WTC11 (cell line): ENCODE data around the gene TBX15. TPM values are rescaled to one million over a fixed set of nuclear protein-coding genes. Genes with fewer than 3 reads are reported as not detected.

ENCODE experiments used
- ATAC-seq: fragments of 200-7000 bp; cut with Tn5 transposase; 2 replicates; pipeline ENCODE4 v1.10.0; 2021; ENCODE audit warnings: mild to moderate bottlenecking, moderate library complexity
- CTCF ChIA-PET: fragments of 300-600 bp; sonication (Branson Sonifier 250); formaldehyde crosslinking; loops from one replicate; lab custom pipeline; 2021; ENCODE audit warnings: antibody characterized with exemption; lab: Charles Lee
- POLR2A ChIA-PET: fragments of 350-600 bp; sonication (Branson Sonifier 250); formaldehyde crosslinking; loops from one replicate; lab custom pipeline; 2021; ENCODE audit warnings: antibody characterized with exemption; lab: Charles Lee
- DNase-seq: peaks from one replicate; pipeline ENCODE4 v3.0.0; 2021; ENCODE audit warnings: low spot score
- H3K27ac Mint-ChIP-seq: 2 replicates; pipeline ENCODE4 v1.8.0; 2021; ENCODE audit warnings: mixed read lengths
- H3K27me3 Mint-ChIP-seq: 2 replicates; pipeline ENCODE4 v1.8.0; 2021; ENCODE audit warnings: low read depth, mild to moderate bottlenecking, moderate library complexity, mixed read lengths
- H3K36me3 Mint-ChIP-seq: 2 replicates; pipeline ENCODE4 v1.8.0; 2021; ENCODE audit warnings: mixed read lengths
- H3K4me1 Mint-ChIP-seq: 2 replicates; pipeline ENCODE4 v1.8.0; 2022; ENCODE audit warnings: mixed read lengths
- H3K4me3 Mint-ChIP-seq: 2 replicates; pipeline ENCODE4 v1.8.0; 2021; ENCODE audit warnings: mild to moderate bottlenecking, moderate library complexity, mixed read lengths
- H3K9me3 Mint-ChIP-seq: 2 replicates; pipeline ENCODE4 v1.8.0; 2021; ENCODE audit warnings: mixed read lengths
- CREB1 ChIP-seq: sonication (generic); formaldehyde crosslinking; IDR thresholded peaks from 2 replicates; pipeline ENCODE4 v1.8.0; 2023; ENCODE audit warnings: mild to moderate bottlenecking, missing genetic modification reagents
- ETV6 ChIP-seq: sonication (generic); formaldehyde crosslinking; IDR thresholded peaks from 2 replicates; pipeline ENCODE4 v1.8.1; 2022; ENCODE audit warnings: mild to moderate bottlenecking, missing genetic modification reagents
- FOXJ3 ChIP-seq: sonication (generic); formaldehyde crosslinking; IDR thresholded peaks from 2 replicates; pipeline ENCODE4 v1.9.0; 2021; ENCODE audit warnings: missing genetic modification reagents, mild to moderate bottlenecking, borderline replicate concordance
- FOXK1 ChIP-seq: sonication (generic); formaldehyde crosslinking; IDR thresholded peaks from 2 replicates; pipeline ENCODE4 v1.8.0; 2022; ENCODE audit warnings: mild to moderate bottlenecking, moderate library complexity, missing genetic modification reagents
- FOXP1 ChIP-seq: sonication (generic); formaldehyde crosslinking; IDR thresholded peaks from 2 replicates; pipeline ENCODE4 v1.8.0; 2022; ENCODE audit warnings: missing genetic modification reagents, mild to moderate bottlenecking, moderate library complexity, borderline replicate concordance
- GRHL2 ChIP-seq: fragments of 250-450 bp; sonication (Bioruptor Pico); IDR thresholded peaks from 2 replicates; pipeline ENCODE4 v1.8.0; 2022; ENCODE audit warnings: mild to moderate bottlenecking, moderate library complexity; ENCODE audit not compliant: insufficient replicate concordance, severe bottlenecking
- GTF2I ChIP-seq: fragments of 250-450 bp; sonication (Bioruptor Pico); conservative IDR thresholded peaks from 2 replicates; pipeline ENCODE4 v1.4.0; 2021; ENCODE audit warnings: mild to moderate bottlenecking
- KAT7 ChIP-seq: sonication (generic); formaldehyde crosslinking; IDR thresholded peaks from 2 replicates; pipeline ENCODE4 v1.8.1; 2023; ENCODE audit warnings: missing genetic modification reagents, mild to moderate bottlenecking, borderline replicate concordance
- SMAD3 ChIP-seq: sonication (generic); formaldehyde crosslinking; IDR thresholded peaks from 2 replicates; pipeline ENCODE4 v1.8.0; 2022; ENCODE audit warnings: missing genetic modification reagents, mild to moderate bottlenecking, borderline replicate concordance
- TEAD1 ChIP-seq: sonication (generic); formaldehyde crosslinking; IDR thresholded peaks from 2 replicates; pipeline ENCODE4 v1.8.0; 2022; ENCODE audit warnings: mild to moderate bottlenecking, missing genetic modification reagents
- ZNF121 ChIP-seq: sonication (generic); formaldehyde crosslinking; IDR thresholded peaks from 2 replicates; pipeline ENCODE4 v1.8.0; 2023; ENCODE audit warnings: missing genetic modification reagents
- ZNF138 ChIP-seq: sonication (generic); formaldehyde crosslinking; conservative IDR thresholded peaks from 2 replicates; pipeline ENCODE4 v1.8.1; 2022; ENCODE audit warnings: mild to moderate bottlenecking, moderate library complexity, missing genetic modification reagents
- ZNF317 ChIP-seq: sonication (generic); formaldehyde crosslinking; IDR thresholded peaks from 2 replicates; pipeline ENCODE4 v1.8.1; 2023; ENCODE audit warnings: low read depth, mild to moderate bottlenecking, moderate library complexity, missing genetic modification reagents, borderline replicate concordance
- ZNF396 ChIP-seq: fragments of 250-450 bp; sonication (Bioruptor Pico); IDR thresholded peaks from 2 replicates; pipeline ENCODE4 v1.8.0; 2021; ENCODE audit warnings: mild to moderate bottlenecking, moderate library complexity, borderline replicate concordance
- total RNA-seq: library from RNA; stranded (reverse); gene quantifications from 3 replicates; pipeline ENCODE4 v1.2.3, GENCODE V29; 2021
- TF ChIP-seq, protein P1 (sequence below): sonication (generic); formaldehyde crosslinking; IDR thresholded peaks from 2 replicates; pipeline ENCODE4 v1.8.0; 2022; ENCODE audit warnings: mild to moderate bottlenecking, missing genetic modification reagents
- TF ChIP-seq, protein P2 (sequence below): sonication (generic); formaldehyde crosslinking; IDR thresholded peaks from 2 replicates; pipeline ENCODE4 v1.8.1; 2022; ENCODE audit warnings: missing genetic modification reagents, borderline replicate concordance
- TF ChIP-seq, protein P3 (sequence below): sonication (generic); formaldehyde crosslinking; IDR thresholded peaks from 2 replicates; pipeline ENCODE4 v1.8.0; 2022; ENCODE audit warnings: missing genetic modification reagents
- TF ChIP-seq, protein P4 (sequence below): sonication (generic); formaldehyde crosslinking; IDR thresholded peaks from 2 replicates; pipeline ENCODE4 v1.8.0; 2022; ENCODE audit warnings: mild to moderate bottlenecking, missing genetic modification reagents
- TF ChIP-seq, protein P5 (sequence below): sonication (generic); formaldehyde crosslinking; IDR thresholded peaks from 2 replicates; pipeline ENCODE4 v1.8.0; 2023; ENCODE audit warnings: missing genetic modification reagents
- TF ChIP-seq, protein P6 (sequence below): fragments of 250-450 bp; sonication (Bioruptor Pico); IDR thresholded peaks from 2 replicates; pipeline ENCODE4 v2.1.2; 2022; ENCODE audit warnings: mild to moderate bottlenecking, moderate library complexity

Gene TBX15
- total RNA-seq, 1 experiment from 2014 or later: 0.11 TPM

DNA sequence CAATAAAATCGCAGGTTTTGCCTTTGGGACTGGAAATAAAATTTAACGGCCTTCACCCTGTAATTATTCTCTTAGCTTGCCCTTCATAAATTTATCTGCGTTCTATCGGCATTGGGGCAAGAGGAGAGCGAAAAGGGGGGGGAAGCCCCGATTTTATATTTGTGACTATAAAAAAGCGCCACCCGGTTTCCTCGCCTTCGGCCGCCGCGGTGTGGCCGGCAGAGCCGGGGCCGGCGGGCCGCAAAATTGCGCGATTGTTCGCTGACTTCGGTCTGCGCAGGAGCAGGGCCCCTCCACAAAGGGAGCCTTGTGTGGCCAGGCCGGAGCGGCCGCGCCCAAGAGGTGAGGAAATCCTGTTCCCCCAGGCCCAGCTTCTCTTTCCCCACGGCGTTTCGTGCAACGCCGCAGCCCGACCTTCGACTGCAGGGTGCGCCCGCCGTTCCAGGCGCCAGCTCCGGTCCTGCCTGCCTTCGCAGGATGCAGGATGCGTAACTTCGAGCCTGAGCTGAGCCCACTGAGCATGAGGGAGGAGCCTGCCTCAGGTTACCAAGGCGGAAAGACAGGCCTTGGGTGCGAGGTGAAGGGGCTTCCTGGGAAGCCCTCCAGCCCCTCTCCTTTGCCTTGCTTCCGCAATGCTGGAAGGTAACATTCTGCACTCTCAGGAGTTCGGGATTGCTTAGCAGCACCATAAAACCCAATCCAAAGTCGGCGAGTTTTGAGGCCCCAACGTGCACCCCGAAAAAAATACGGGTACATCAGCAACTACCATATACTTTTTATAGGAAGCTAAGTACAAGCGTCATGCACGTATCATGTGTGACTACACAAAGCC, 4.9 kb upstream of the TBX15 start:
- H3K27me3 Mint-ChIP-seq: peaks cover 100% of the 10 kb centered on the region
- H3K4me3 Mint-ChIP-seq: peak overlapping the region; percentile 47
- ATAC-seq: peak; percentile 9
- DNase-seq: peak; percentile 56
- TF ChIP-seq, protein P1, sequence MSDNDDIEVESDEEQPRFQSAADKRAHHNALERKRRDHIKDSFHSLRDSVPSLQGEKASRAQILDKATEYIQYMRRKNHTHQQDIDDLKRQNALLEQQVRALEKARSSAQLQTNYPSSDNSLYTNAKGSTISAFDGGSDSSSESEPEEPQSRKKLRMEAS (CRISPR knock-in tag): peak; percentile 67; the same call in 1 of the 2 replicates
- TF ChIP-seq, protein P2, sequence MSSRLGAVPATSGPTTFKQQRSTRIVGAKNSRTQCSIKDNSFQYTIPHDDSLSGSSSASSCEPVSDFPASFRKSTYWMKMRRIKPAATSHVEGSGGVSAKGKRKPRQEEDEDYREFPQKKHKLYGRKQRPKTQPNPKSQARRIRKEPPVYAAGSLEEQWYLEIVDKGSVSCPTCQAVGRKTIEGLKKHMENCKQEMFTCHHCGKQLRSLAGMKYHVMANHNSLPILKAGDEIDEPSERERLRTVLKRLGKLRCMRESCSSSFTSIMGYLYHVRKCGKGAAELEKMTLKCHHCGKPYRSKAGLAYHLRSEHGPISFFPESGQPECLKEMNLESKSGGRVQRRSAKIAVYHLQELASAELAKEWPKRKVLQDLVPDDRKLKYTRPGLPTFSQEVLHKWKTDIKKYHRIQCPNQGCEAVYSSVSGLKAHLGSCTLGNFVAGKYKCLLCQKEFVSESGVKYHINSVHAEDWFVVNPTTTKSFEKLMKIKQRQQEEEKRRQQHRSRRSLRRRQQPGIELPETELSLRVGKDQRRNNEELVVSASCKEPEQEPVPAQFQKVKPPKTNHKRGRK (CRISPR knock-in tag): no peak
- TF ChIP-seq ETV6 (CRISPR knock-in tag) (peak; percentile 74), CREB1 (CRISPR knock-in tag) (peak; percentile 35; the same call in 1 of the 2 replicates), FOXK1 (CRISPR knock-in tag) (0 out of 2 replicates have a peak, but pooled peaks have one; percentile 61), TEAD1 (peak; percentile 69; the same call in 1 of the 2 replicates), FOXP1 (CRISPR knock-in tag) (peak; percentile 56; the same call in 1 of the 2 replicates), GTF2I (CRISPR knock-in tag) (no peak)
- TF ChIP-seq, protein P3, sequence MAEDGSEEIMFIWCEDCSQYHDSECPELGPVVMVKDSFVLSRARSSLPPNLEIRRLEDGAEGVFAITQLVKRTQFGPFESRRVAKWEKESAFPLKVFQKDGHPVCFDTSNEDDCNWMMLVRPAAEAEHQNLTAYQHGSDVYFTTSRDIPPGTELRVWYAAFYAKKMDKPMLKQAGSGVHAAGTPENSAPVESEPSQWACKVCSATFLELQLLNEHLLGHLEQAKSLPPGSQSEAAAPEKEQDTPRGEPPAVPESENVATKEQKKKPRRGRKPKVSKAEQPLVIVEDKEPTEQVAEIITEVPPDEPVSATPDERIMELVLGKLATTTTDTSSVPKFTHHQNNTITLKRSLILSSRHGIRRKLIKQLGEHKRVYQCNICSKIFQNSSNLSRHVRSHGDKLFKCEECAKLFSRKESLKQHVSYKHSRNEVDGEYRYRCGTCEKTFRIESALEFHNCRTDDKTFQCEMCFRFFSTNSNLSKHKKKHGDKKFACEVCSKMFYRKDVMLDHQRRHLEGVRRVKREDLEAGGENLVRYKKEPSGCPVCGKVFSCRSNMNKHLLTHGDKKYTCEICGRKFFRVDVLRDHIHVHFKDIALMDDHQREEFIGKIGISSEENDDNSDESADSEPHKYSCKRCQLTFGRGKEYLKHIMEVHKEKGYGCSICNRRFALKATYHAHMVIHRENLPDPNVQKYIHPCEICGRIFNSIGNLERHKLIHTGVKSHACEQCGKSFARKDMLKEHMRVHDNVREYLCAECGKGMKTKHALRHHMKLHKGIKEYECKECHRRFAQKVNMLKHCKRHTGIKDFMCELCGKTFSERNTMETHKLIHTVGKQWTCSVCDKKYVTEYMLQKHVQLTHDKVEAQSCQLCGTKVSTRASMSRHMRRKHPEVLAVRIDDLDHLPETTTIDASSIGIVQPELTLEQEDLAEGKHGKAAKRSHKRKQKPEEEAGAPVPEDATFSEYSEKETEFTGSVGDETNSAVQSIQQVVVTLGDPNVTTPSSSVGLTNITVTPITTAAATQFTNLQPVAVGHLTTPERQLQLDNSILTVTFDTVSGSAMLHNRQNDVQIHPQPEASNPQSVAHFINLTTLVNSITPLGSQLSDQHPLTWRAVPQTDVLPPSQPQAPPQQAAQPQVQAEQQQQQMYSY (CRISPR knock-in tag): 0 out of 2 replicates have a peak, but pooled peaks have one; percentile 43
- TF ChIP-seq, protein P4, sequence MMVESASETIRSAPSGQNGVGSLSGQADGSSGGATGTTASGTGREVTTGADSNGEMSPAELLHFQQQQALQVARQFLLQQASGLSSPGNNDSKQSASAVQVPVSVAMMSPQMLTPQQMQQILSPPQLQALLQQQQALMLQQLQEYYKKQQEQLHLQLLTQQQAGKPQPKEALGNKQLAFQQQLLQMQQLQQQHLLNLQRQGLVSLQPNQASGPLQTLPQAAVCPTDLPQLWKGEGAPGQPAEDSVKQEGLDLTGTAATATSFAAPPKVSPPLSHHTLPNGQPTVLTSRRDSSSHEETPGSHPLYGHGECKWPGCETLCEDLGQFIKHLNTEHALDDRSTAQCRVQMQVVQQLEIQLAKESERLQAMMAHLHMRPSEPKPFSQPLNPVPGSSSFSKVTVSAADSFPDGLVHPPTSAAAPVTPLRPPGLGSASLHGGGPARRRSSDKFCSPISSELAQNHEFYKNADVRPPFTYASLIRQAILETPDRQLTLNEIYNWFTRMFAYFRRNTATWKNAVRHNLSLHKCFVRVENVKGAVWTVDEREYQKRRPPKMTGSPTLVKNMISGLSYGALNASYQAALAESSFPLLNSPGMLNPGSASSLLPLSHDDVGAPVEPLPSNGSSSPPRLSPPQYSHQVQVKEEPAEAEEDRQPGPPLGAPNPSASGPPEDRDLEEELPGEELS (CRISPR knock-in tag): peak; percentile 83
- TF ChIP-seq, protein P5, sequence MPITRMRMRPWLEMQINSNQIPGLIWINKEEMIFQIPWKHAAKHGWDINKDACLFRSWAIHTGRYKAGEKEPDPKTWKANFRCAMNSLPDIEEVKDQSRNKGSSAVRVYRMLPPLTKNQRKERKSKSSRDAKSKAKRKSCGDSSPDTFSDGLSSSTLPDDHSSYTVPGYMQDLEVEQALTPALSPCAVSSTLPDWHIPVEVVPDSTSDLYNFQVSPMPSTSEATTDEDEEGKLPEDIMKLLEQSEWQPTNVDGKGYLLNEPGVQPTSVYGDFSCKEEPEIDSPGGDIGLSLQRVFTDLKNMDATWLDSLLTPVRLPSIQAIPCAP (CRISPR knock-in tag): 0 out of 2 replicates have a peak, but pooled peaks have one; percentile 51
- POLR2A ChIA-PET: interaction anchor here (0.7 kb wide), 1 partner anchor 9 kb away, joined by 3 read pairs; no protein-coding TSS in a partner anchor
- no peak overlapping the region for H3K27ac Mint-ChIP-seq
- no peaks in the 10 kb centered on the region for H3K9me3 Mint-ChIP-seq
- CTCF ChIA-PET: interaction anchor here (0.9 to 6.5 kb wide), 7 partner anchors 9 to 769 kb away, joined by 3 to 50 read pairs (median 5); no protein-coding TSS in a partner anchor
- H3K4me1 Mint-ChIP-seq: peaks cover 59% of the 10 kb centered on the region
- no peaks in the 10 kb centered on the region for H3K36me3 Mint-ChIP-seq

DNA sequence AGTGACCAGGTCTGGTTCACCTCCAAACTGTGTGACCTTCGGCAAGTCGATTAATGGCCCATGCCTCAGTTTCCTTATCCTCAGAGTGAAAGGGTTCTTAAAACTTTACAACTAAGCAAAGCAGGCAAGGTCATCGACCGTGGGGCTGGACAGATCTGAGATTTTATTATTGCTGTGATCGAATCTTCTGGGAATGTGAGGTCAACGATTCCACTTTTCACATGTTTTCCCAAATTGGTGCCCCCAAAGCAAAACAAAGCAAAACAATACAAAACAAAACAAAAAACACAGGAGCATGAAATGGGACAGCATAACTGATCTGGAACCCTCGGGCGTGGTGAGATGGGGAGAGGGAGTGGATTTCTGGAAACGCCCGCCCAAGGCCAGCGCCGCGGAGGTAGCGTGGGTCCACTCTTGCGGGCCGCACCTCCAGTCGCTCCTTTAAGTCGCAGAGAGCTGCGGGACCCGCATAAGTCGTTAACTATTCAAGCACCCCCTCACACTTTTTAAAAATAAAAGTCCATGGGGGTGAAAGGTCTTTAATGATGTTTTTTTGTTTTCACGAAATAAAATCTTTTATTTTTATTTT, 4.2 kb upstream of the TBX15 start:
- DNase-seq (no peak), ATAC-seq (no peak)
- Mint-ChIP-seq H3K4me3 (peak overlapping the region; percentile 56), H3K36me3 (no peaks in the 10 kb centered on the region), H3K27me3 (peaks cover 100% of the 10 kb centered on the region), H3K9me3 (no peaks in the 10 kb centered on the region), H3K4me1 (peaks cover 55% of the 10 kb centered on the region), H3K27ac (no peak overlapping the region)
- ChIA-PET POLR2A (interaction anchor here (0.8 kb wide), 1 partner anchor 11 kb away, joined by 3 read pairs; no protein-coding TSS in a partner anchor), CTCF (interaction anchor here (1.8 to 6.5 kb wide), 3 partner anchors 8 to 769 kb away, joined by 5 to 50 read pairs (median 5); no protein-coding TSS in a partner anchor)
- no peak for TF ChIP-seq KAT7 (CRISPR knock-in tag)
- no peak for TF ChIP-seq GRHL2 (CRISPR knock-in tag)
- no peak for TF ChIP-seq ZNF121 (CRISPR knock-in tag)
- TF ChIP-seq ZNF138 (CRISPR knock-in tag): no peak
- TF ChIP-seq GTF2I (CRISPR knock-in tag): no peak
- no peak for TF ChIP-seq ZNF317 (CRISPR knock-in tag)
- no peak for TF ChIP-seq SMAD3
- TF ChIP-seq FOXJ3 (CRISPR knock-in tag): no peak
- TF ChIP-seq ZNF396 (CRISPR knock-in tag): no peak
- TF ChIP-seq, protein P6, sequence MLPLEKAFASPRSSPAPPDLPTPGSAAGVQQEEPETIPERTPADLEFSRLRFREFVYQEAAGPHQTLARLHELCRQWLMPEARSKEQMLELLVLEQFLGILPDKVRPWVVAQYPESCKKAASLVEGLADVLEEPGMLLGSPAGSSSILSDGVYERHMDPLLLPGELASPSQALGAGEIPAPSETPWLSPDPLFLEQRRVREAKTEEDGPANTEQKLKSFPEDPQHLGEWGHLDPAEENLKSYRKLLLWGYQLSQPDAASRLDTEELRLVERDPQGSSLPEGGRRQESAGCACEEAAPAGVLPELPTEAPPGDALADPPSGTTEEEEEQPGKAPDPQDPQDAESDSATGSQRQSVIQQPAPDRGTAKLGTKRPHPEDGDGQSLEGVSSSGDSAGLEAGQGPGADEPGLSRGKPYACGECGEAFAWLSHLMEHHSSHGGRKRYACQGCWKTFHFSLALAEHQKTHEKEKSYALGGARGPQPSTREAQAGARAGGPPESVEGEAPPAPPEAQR (CRISPR knock-in tag): no peak
